ENCODE measurements around the gene PRM2.

PRM2 gene

DNA sequence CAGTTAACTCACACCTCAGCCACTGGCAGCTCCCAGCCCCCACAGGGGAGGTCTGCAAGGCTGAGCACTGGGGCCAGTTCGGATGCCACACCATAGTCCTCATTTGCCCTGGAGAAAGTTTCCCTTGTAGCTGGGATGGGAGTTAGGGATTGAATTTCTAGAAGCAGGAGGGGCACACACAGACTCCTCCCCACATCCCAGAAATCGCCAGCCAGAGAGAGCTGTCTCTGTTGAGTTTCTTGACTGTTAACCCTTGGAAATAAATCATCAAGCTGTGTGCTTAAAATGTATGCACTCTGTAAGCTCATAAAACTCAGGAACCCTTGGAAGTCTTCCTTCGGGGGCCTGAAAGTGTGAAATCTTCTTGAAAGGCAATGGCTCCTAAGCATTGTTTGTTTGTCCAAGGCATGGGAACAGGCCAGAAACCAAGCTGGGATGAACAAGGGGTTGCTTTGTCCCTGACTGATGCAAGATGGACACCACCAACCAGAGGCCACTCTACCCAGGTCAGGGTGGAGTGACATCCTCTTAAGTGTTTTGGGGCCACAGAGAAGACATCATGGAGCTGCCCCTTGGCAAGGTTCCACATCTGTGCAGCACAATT is 2.5 kb downstream of the PRM2 start:
- Histone ChIP-seq H3K4me3 (ENCODE audit: low read depth, low read length) (no peak overlapping the region), H3K4me1 (no peaks in the 10 kb centered on the region), H3K9me3 (no peaks in the 10 kb centered on the region), H3K27me3 (no peaks in the 10 kb centered on the region), H3K36me3 (no peaks in the 10 kb centered on the region)
- no peak for DNase-seq
- TF ChIP-seq, protein P1, sequence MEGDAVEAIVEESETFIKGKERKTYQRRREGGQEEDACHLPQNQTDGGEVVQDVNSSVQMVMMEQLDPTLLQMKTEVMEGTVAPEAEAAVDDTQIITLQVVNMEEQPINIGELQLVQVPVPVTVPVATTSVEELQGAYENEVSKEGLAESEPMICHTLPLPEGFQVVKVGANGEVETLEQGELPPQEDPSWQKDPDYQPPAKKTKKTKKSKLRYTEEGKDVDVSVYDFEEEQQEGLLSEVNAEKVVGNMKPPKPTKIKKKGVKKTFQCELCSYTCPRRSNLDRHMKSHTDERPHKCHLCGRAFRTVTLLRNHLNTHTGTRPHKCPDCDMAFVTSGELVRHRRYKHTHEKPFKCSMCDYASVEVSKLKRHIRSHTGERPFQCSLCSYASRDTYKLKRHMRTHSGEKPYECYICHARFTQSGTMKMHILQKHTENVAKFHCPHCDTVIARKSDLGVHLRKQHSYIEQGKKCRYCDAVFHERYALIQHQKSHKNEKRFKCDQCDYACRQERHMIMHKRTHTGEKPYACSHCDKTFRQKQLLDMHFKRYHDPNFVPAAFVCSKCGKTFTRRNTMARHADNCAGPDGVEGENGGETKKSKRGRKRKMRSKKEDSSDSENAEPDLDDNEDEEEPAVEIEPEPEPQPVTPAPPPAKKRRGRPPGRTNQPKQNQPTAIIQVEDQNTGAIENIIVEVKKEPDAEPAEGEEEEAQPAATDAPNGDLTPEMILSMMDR (IDR thresholded peaks at IDR 0.05; ENCODE audit: low read depth, low read length): no peak

DNA sequence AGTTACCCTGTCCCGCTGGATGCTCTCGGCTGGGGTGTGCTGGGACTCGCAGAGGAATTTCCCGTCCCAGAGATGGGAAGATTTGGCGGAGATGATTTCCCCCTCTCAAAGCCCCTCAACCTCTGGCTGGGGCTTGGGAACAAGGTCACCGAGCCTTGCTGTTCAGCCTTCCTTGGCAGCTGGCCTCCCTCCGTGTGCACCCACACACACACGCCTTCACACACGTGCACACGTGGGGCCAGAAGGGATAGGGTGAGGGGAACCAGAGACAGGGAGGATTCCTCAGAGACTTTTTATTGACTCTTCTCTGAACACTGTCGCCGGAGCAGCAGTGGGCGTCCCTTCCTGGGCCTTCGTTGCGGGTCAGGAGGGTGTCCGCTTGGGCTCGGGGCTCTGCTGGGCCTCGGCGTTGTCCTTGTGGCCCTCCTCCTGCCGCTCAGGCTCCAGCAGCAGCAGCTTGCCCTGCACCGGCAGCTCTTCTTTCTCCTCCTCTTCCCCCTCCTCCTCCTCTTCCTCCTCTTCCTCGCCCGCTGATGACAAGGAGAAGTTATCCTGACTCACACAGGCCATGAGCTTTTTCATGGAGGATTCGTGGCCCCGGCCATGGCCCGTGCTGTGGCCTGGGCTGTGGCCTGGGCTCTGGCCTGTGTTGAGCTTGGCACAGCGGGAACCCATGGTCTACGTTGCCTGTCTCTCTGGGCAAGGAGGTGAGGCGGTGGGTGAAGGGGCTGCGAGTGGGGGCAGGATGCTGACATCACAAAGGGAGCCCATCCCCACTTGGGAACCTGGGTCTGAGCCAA is 3.2 kb downstream of the PRM2 start, which contains the start of gene PRM3:
Gene PRM3 (minus strand): TSS at position 709 of the 800 bp plus-strand sequence. CDS start 34 bp downstream, at position 675.
- Histone ChIP-seq H3K36me3 (no peaks in the 10 kb centered on the region), H3K4me1 (no peaks in the 10 kb centered on the region), H3K27me3 (no peaks in the 10 kb centered on the region), H3K9me3 (no peaks in the 10 kb centered on the region), H3K4me3 (ENCODE audit: low read depth, low read length) (no peak within 1 kb of the TSS)
- no peak for DNase-seq
- TF ChIP-seq, protein P1 (IDR thresholded peaks at IDR 0.05; ENCODE audit: low read depth, low read length): no peak

DNA sequence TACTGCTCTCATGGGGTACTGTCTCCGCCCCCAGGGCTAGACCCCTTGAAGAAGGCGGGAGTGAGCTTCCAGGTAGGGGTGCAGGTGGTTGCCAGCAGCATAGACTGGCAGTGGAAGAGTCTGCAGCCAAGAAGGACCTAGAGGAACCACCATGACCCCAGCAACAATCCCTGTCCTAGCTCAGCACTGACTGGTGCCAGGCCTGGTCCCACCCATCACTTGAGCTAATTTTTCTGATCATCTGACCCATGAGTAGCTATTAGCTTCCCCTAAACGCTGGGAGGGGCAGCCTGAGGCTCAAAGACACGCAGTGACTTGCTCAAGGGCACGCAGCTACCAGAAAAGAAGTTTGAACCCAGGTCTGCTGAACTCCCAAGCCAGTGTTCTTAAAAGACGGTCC is 3.8 kb downstream of the PRM2 start:
- TF ChIP-seq, protein P1 (IDR thresholded peaks at IDR 0.05; ENCODE audit: low read depth, low read length): no peak
- no peaks in the 10 kb centered on the region for H3K27me3 ChIP-seq
- no peak for DNase-seq
- H3K4me3 ChIP-seq (ENCODE audit: low read depth, low read length): no peak overlapping the region
- no peaks in the 10 kb centered on the region for H3K36me3 ChIP-seq
- no peaks in the 10 kb centered on the region for H3K4me1 ChIP-seq
- no peaks in the 10 kb centered on the region for H3K9me3 ChIP-seq

DNA sequence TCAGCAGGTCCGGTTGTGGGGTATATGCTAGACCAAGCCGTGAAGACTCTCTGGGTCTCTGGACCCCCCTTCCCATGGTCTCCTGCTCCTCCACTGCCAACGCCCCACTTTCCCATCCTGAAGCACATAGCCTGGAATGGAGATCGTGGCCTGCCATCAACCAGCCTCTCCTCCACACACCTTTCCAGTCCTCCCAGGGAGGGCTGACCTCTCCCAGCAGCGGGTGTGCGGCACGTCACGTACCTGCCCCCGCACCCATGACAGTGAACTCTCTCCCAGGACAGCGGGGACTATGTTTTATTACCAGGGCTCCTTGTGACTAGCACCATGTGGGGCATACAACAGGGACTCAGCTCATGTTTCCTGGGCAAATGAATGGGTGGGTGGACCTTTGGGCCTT is 4.7 kb downstream of the PRM2 start:
- no peaks in the 10 kb centered on the region for H3K4me1 ChIP-seq
- no peaks in the 10 kb centered on the region for H3K9me3 ChIP-seq
- H3K27me3 ChIP-seq: no peaks in the 10 kb centered on the region
- no peak for DNase-seq
- H3K36me3 ChIP-seq: no peaks in the 10 kb centered on the region
- TF ChIP-seq, protein P1 (IDR thresholded peaks at IDR 0.05; ENCODE audit: low read depth, low read length): no peak
- H3K4me3 ChIP-seq (ENCODE audit: low read depth, low read length): no peak overlapping the region

DNA sequence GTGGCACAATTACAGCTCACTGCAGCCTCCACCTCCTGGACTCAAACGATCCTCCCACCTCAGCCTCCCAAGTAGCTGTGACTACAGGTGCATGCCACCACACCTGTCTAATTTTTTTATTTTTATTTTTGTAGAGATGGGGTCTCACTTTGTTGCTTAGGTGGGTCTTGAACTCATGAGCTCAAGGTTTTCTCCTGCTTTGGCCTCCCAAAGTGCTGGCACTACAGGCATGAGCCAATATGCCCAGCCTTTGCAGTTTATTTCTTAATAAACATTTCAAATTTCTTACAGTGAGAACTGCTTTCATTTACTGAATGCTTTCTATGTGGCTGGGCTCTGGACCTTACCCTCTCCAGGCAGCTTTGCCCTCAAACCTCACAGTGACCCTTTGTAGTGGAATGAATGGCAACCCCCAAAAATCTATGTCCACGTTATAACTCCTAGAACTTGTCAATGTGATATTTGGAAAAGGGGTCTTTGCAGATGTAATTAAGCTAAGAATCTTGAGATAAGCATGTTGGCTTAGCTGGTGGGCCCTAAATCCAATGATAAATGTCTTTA is 5.6 kb downstream of the PRM2 start:
- TF ChIP-seq, protein P1 (IDR thresholded peaks at IDR 0.05; ENCODE audit: low read depth, low read length): no peak
- H3K4me1 ChIP-seq: no peaks in the 10 kb centered on the region
- no peaks in the 10 kb centered on the region for H3K9me3 ChIP-seq
- DNase-seq: no peak
- H3K36me3 ChIP-seq: no peaks in the 10 kb centered on the region
- no peak overlapping the region for H3K4me3 ChIP-seq (ENCODE audit: low read depth, low read length)
- H3K27me3 ChIP-seq: no peaks in the 10 kb centered on the region
